Common myeloid progenitor, CD34-positive (primary cell): ENCODE results near the gene COX4I1.
A peak's percentile ranks its signal among the peaks of the same experiment; 100 is the strongest.

Experiments used
- CTCF ChIA-PET: fragments of 350-600 bp; sonication (Branson Sonifier 250); formaldehyde crosslinking; loops from one replicate; lab custom pipeline; 2021; ENCODE audit warnings: antibody characterized with exemption; lab: Charles Lee
- POLR2A ChIA-PET: fragments of 350-600 bp; sonication (Branson Sonifier 250); formaldehyde crosslinking; loops from one replicate; lab custom pipeline; 2021; ENCODE audit warnings: antibody characterized with exemption; lab: Charles Lee
- DNase-seq, 3 donors: peaks; one replicate each; pipeline versions ENCODE4 v3.0.0 to v3.0.0-alpha.2; 2013
- H3K27ac ChIP-seq, 2 experiments: 1 replicate in 1 of 2; 2 replicates in 1 of 2; pipeline ENCODE4 v1.7.0; 2013; ENCODE audit warnings: inconsistent platforms in 2 of 2, low read length in 2 of 2, mild to moderate bottlenecking in 2 of 2, low read depth in 1 of 2, moderate library complexity in 1 of 2; ENCODE audit not compliant: severe bottlenecking in 2 of 2, insufficient read depth in 1 of 2, poor library complexity in 1 of 2
- H3K27me3 ChIP-seq, 5 experiments: replicated peaks in 2 of 5; 1 replicate in 3 of 5; 2 replicates in 2 of 5; pipeline versions ENCODE4 v1.6.1 to v1.7.0; 2013; ENCODE audit warnings: low read length in 4 of 5, mild to moderate bottlenecking in 2 of 5, moderate library complexity in 2 of 5, inconsistent platforms in 1 of 5; ENCODE audit not compliant: insufficient read depth in 5 of 5, control insufficient read depth in 4 of 5
- H3K36me3 ChIP-seq, 4 experiments: 1 replicate in 2 of 4; 2 replicates in 2 of 4; pipeline versions ENCODE4 v1.6.1 to v1.7.0; 2013; ENCODE audit warnings: low read length in 3 of 4, control low read depth in 1 of 4, mild to moderate bottlenecking in 1 of 4; ENCODE audit not compliant: control insufficient read depth in 4 of 4, insufficient read depth in 4 of 4
- H3K4me1 ChIP-seq, 4 experiments: 1 replicate in 3 of 4; 2 replicates in 1 of 4; pipeline versions ENCODE4 v1.6.1 to v1.7.1; 2013; ENCODE audit warnings: low read length in 3 of 4, mild to moderate bottlenecking in 3 of 4, control low read depth in 1 of 4, inconsistent platforms in 1 of 4, moderate library complexity in 1 of 4; ENCODE audit not compliant: control insufficient read depth in 4 of 4, insufficient read depth in 4 of 4; ENCODE audit errors: control extremely low read depth in 1 of 4
- H3K4me3 ChIP-seq, 7 experiments: 1 replicate in 4 of 7; 2 replicates in 3 of 7; pipeline versions ENCODE4 v1.5.1 to v1.7.0; 2013; ENCODE audit warnings: mild to moderate bottlenecking in 7 of 7, low read length in 6 of 7, moderate library complexity in 6 of 7, inconsistent platforms in 2 of 7, low read depth in 2 of 7, control low read depth in 1 of 7; ENCODE audit not compliant: insufficient read depth in 4 of 7, control insufficient read depth in 1 of 7; ENCODE audit errors: extremely low read depth in 1 of 7
- H3K9me3 ChIP-seq, 5 experiments: 1 replicate in 4 of 5; 2 replicates in 1 of 5; pipeline versions ENCODE4 v1.6.1 to v1.7.1; 2013; ENCODE audit warnings: low read length in 4 of 5, mild to moderate bottlenecking in 2 of 5, inconsistent platforms in 1 of 5, low read depth in 1 of 5, moderate library complexity in 1 of 5; ENCODE audit not compliant: control insufficient read depth in 4 of 5, insufficient read depth in 2 of 5; ENCODE audit errors: control extremely low read depth in 1 of 5
- WGBS: methylation state at CpG from one replicate; pipeline ENCODE4 v1.1.5; 2013; ENCODE audit not compliant: insufficient coverage; 5-methylcytosine and 5-hydroxymethylcytosine counted together

Gene COX4I1

DNA sequence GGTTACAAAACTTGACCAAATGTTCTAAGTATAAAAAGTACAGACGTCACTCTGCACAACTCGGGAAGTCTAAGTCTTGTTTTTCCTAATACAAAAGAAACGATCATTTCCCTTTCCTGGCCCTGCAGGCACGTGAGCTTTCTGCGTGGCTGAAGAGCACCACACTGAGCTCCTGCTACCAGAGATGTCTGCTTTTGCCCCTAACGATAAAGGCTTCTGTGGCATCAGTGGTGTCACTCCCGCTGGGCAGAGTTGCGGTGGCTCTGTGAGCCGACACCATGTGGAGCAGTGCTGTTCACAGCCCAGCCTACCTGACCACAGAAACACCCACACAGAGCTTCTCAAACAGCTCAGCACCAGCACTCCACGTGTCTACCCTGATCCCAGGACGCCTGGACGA is 20.6 kb upstream of the COX4I1 start:
- ChIA-PET CTCF (interaction anchor here (1.2 kb wide), 1 partner anchor 8 kb away, joined by 4 read pairs; no protein-coding TSS in a partner anchor), POLR2A (no interaction called here)
- H3K4me1 ChIP-seq, result no peaks in the 10 kb centered on the region
- peak in 1 of 3 donors; percentile 15 for DNase-seq
- no peaks in the 10 kb centered on the region for H3K27me3 ChIP-seq
- H3K4me3 ChIP-seq, result no peak overlapping the region
- no peaks in the 10 kb centered on the region for H3K9me3 ChIP-seq
- 87% methylated on average over 9 of the region's 12 CpGs for WGBS
- no peak overlapping the region for H3K27ac ChIP-seq
- H3K36me3 ChIP-seq, result peaks cover 11 to 67% (median 38%) of the 10 kb centered on the region in 4 experiments

DNA sequence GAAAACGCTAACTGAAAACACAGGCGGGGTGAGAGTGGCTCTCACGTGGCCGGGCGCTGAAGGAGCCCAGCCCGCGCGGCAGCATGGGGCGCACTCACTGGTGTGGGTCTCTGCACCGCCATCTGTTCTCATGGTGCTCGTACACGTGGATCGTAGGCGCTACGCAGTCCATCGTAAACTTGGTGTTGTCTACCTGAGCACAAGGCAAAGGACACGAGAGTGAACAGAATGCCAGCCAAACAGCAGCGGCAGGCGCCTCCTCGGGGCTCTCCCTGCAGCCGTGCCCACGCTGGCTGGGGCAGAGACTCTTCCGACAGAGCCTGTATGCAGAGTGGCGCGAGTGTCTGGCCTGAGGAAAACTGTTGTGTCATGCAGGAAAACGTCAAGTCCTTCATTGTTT is 19.2 kb upstream of the COX4I1 start:
- Histone ChIP-seq H3K27me3 (no peaks in the 10 kb centered on the region), H3K4me3 (no peak overlapping the region), H3K9me3 (no peaks in the 10 kb centered on the region), H3K36me3 (peaks cover 11 to 67% (median 40%) of the 10 kb centered on the region in 4 experiments), H3K4me1 (no peaks in the 10 kb centered on the region), H3K27ac (no peak overlapping the region)
- DNase-seq, result no peak
- POLR2A ChIA-PET, result no interaction called here
- CTCF ChIA-PET, result no interaction called here
- WGBS, result 94% methylated on average over 26 of the region's 26 CpGs

DNA sequence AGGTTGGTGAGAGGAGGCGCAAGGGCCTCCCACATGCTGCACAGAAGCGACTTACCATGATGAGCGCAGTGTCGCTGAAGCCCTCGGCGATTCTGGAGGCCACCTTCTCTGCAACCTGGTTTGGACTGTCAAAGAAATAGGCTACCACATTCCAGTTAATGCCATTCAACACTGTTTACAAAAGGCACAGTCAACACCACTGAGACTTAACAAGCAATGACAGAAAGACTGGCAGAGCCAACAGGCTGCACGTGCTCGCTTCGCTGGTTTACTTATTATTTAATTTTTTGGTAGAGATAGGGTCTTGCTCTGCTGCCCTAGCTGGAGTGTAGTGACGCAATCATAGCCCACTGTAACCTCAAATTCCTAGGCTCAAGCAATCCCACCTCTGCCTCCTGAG is 18.3 kb upstream of the COX4I1 start:
- ChIA-PET CTCF (no interaction called here), POLR2A (no interaction called here)
- Histone ChIP-seq H3K27ac (no peak overlapping the region), H3K4me1 (no peaks in the 10 kb centered on the region), H3K4me3 (no peak overlapping the region), H3K27me3 (no peaks in the 10 kb centered on the region), H3K9me3 (no peaks in the 10 kb centered on the region), H3K36me3 (peaks cover 14 to 70% (median 47%) of the 10 kb centered on the region in 4 experiments)
- WGBS, result 95% methylated on average over 9 of the region's 10 CpGs
- DNase-seq, result no peak

DNA sequence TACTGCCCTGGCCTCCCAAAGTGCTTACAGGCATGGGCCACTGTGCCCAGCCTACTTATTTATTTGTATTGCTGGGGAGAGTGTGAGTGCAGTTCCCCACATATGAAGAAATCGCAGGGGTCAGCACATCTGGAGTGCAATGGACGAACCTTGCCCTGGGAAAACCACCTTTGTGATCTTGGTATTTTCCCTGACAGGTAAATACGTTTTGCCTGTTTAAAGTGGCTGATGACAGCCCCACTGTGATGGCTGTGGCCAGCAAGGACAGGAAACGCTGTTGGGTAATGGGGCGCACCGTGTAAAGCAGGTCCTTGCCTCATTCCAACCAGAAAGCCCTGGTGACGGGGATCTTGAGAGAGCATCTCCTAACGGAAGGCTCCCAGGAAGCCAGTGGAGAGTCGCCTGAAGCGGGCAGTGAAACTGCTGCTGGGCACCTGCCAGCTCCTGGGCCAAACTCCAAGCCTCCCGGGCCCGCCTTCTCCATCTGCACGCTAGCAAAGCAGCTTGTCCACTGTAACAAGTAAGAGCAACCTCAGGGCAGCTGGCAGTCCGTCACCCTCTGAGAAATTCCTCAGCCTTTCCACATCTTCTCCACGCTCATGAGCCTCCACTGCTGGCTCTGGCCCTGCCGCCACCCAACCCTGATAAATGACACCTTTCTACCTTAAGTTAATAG is 17.7 kb upstream of the COX4I1 start:
- Histone ChIP-seq H3K9me3 (no peaks in the 10 kb centered on the region), H3K4me3 (no peak overlapping the region), H3K27me3 (no peaks in the 10 kb centered on the region), H3K4me1 (no peaks in the 10 kb centered on the region), H3K36me3 (peaks cover 14 to 70% (median 51%) of the 10 kb centered on the region in 4 experiments), H3K27ac (no peak overlapping the region)
- DNase-seq, result no peak
- ChIA-PET CTCF (no interaction called here), POLR2A (no interaction called here)
- WGBS, result 95% methylated on average over 16 of the region's 16 CpGs

DNA sequence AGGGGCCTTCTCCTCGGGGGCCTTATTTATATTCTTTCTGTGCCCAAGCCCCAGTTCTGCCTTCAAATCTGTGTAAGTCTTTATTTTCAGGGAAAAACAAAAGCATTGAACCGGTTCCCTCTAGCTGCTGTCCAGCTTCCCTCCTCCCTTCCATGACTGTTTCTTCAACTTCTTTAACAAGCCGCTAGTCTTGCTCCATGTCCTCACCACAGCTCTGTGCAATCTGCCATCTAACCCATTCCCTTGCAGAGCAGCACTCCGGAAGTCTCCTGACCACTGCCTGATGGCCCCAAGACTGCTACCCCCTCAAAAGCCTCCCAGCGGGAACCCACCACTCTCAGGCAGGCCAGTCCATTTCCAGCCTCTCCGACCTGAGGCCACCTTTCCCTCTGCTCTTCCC is 17.0 kb upstream of the COX4I1 start:
- H3K36me3 ChIP-seq, result peaks cover 16 to 73% (median 55%) of the 10 kb centered on the region in 4 experiments
- POLR2A ChIA-PET, result no interaction called here
- no peak overlapping the region for H3K27ac ChIP-seq
- H3K4me3 ChIP-seq, result no peak overlapping the region
- WGBS, result 96% methylated on average over 6 of the region's 6 CpGs
- no peaks in the 10 kb centered on the region for H3K4me1 ChIP-seq
- CTCF ChIA-PET, result interaction anchor here (1.0 kb wide), 1 partner anchor 65 kb away, joined by 3 read pairs; no protein-coding TSS in a partner anchor
- no peaks in the 10 kb centered on the region for H3K27me3 ChIP-seq
- DNase-seq, result no peak
- H3K9me3 ChIP-seq, result no peaks in the 10 kb centered on the region

DNA sequence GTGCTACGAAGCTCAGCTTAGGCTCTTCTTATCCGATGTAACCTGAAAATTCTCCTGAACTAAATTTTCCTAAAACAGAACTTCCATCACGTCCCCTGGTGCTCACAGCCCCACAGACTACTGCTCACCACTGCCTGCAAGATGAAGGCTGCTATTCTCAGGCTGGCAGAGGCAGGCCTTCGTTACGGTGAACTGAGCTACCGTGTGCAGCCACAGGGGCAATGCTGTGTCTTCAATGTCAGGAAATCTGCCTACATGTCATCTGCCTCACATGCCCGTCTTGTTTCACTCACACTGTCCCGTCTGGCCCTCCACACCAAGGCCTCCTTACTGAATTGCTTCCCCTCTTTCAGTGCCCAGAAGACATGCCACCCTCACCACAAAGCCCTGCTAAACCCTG is 16.1 kb upstream of the COX4I1 start:
- H3K9me3 ChIP-seq, result no peaks in the 10 kb centered on the region
- H3K4me1 ChIP-seq, result no peaks in the 10 kb centered on the region
- no peaks in the 10 kb centered on the region for H3K27me3 ChIP-seq
- H3K4me3 ChIP-seq, result no peak overlapping the region
- peaks cover 21 to 72% (median 57%) of the 10 kb centered on the region in 4 experiments for H3K36me3 ChIP-seq
- WGBS, result 93% methylated on average over 8 of the region's 8 CpGs
- POLR2A ChIA-PET, result interaction anchor here (1.1 kb wide), 1 partner anchor 17 kb away, joined by 3 read pairs; no protein-coding TSS in a partner anchor
- no peak overlapping the region for H3K27ac ChIP-seq
- no peak for DNase-seq
- CTCF ChIA-PET, result interaction anchor here (1.0 kb wide), 1 partner anchor 66 kb away, joined by 3 read pairs; no protein-coding TSS in a partner anchor

DNA sequence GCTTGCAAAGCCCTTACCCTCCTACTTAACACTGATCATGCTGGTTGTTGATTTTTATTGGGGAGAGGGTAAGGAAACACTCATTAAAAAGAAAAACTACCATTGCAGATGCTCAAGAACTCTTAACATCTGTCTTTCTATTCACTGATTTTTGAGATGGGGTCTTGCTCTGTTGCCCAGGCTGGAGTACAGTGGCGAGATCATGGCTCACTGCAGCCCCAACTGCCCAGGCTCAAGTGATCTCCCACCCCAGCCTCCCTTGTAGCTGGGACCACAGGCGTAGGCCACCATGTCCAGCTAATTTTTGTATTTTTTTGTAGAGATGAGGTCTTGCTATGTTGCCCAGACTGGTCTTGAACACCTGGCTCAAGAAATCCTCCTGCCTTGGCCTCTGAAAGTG is 14.7 kb upstream of the COX4I1 start:
- Histone ChIP-seq H3K36me3 (peaks cover 21 to 70% (median 54%) of the 10 kb centered on the region in 4 experiments), H3K4me3 (no peak overlapping the region), H3K9me3 (no peaks in the 10 kb centered on the region)

More for the DNA sequence above, 14.7 kb upstream of the COX4I1 start:
- Histone ChIP-seq H3K4me1 (no peaks in the 10 kb centered on the region), H3K27me3 (no peaks in the 10 kb centered on the region), H3K27ac (no peak overlapping the region)
- WGBS, result 100% methylated on average over 2 of the region's 2 CpGs
- POLR2A ChIA-PET, result no interaction called here
- DNase-seq, result no peak
- CTCF ChIA-PET, result no interaction called here
